ENCODE data around the gene CREBBP.

Gene CREBBP

DNA sequence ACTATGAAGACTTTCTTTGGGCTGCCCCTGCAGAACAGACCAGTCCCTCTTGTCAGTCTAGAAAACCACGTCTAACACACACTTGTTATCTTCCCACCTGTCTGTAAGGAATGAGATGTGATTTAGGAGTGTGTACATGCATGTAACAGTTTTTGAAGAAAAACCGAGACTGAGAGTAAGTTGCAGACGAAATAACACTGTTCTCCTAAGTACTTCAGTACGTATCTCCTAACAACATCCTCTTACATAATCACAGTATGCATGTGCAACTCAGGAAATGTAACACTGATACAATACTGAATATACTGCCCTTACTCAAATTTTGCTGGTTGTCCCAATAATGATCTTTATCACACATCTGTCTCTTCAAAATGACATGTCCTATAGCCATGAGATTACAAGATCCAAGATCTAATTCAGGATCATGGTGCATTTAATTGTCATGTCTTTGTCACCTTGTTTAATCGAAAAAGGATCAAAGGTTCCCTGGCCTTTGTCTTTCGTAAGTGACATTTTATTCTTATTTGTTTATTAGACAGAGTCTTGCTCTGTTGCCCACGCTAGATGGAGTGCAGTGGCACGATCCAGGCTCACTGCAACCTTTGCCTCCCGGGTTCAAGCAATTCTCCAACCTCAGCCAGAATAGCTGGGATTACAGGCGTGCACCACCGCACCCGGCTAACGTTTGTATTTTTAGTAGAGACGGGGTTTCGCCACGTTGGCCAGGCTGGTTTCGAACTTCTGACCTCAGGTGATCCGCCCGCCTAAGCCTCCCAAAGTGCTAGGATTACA is 25.6 kb downstream of the CREBBP start:
- DNase-seq = no peak

DNA sequence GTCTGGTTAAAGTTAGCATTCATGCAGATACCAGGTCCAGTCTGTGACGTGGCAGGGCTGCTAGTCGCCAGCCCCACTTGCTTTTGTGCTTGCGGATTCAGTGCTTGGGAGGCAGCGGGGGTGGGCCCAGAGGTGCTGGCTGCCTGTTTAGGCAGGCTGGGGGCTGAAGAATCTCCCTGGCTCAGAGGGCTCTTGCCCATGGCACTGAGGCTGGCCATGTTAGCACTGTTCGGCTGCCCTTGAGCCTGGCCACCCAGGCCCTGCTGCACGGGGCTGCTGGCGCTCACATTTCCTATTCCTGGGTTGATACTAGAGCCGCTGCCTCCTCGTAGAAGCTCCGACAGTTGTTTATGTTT is 30.0 kb downstream of the CREBBP start:
- DNase-seq = no peak

DNA sequence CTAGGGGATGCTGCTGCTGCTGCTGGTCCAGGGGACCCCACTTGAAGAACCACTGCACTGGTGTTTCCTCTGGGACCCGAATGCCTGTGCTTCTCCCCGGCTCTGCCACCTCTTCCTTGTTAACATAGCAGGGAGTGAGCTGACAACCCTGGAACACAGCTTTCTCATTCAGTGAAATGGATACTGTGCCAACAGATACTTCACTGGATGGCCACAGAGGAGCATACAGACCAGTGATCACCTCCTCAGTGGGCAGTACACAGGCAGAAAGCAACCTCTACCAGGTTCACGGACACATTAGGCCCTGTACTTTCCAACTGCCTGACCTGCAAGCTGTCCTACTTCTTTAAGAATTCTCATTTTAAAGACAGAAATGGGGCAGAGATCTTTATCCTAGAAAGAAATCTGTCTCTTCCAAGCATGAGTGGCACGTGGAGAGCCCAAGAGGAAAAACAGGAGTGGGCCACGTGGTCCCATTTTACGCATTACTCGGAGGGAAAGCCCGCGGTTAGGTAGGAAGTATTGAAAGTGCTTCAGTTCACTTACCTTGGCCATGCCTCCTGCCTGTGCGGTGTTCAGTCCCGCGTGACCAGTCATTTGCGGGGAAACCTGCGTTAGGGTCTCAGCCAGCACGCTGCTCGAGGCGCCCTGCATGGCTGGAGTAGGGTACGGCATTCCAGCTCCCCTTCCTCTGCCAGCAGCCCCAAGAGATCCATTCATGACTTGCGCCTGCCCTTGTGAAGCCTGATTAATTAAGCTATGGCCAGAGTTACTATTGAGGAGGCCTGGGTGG is 30.6 kb downstream of the CREBBP start:
- no peak for DNase-seq

DNA sequence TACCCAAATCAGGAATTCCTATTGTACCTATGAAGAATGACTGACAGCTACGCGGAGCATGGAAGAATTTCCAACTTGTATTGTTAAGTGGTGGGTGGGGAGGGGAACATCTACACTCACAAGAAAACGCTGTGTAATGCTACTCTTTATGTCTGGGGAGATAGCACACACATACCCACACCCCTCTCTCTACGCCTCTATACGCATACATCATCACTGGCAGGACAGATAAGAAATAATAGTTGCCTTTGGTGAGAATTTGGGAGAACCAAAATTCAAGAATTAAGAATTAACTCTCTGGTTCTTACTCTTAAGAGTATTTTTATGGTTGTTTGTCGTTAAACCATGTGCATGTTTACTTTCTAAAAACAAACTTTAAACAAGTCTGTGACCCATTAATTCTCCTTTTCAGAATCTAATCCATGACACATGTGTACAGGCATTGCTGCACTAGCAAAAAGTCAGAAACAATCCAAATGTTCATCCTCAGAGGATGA is 33.9 kb downstream of the CREBBP start:
- no peak for DNase-seq

DNA sequence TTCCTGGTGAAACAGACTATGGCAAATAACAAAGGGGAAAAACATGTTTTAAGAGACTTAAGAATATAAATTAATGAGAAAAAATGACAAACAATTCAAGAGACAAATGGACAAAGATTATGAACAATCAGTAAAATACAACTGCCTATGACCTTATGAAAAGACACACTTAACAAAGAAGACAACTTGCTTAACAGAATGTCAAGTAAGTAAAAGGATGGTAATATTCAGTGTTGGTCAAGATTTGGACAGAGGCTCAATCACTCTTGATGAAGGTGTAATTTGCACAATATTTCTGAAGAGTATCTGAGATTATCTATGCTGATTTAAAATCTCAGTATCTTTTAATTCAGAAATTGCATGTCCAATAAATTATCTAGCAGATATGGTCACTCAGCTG is 34.4 kb downstream of the CREBBP start:
- DNase-seq = no peak

DNA sequence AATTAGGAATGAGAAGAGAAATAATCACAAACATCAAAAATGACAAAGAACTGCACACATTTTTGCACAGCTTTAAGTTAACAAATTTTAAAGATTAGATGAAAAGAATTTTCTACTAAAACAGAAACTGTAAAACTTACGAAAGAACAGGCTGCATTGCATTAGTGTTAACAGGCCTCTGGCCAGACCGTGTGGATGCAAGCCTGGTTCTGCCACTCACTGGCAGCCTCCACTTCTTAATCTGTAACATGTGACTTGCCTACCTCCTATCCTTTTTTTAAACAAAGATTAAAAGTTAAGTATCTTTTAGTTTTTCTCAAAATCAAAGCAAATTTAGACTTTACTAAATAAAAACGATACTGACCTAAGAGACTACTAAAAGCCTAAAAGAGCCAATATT is 37.5 kb downstream of the CREBBP start:
- no peak for DNase-seq

DNA sequence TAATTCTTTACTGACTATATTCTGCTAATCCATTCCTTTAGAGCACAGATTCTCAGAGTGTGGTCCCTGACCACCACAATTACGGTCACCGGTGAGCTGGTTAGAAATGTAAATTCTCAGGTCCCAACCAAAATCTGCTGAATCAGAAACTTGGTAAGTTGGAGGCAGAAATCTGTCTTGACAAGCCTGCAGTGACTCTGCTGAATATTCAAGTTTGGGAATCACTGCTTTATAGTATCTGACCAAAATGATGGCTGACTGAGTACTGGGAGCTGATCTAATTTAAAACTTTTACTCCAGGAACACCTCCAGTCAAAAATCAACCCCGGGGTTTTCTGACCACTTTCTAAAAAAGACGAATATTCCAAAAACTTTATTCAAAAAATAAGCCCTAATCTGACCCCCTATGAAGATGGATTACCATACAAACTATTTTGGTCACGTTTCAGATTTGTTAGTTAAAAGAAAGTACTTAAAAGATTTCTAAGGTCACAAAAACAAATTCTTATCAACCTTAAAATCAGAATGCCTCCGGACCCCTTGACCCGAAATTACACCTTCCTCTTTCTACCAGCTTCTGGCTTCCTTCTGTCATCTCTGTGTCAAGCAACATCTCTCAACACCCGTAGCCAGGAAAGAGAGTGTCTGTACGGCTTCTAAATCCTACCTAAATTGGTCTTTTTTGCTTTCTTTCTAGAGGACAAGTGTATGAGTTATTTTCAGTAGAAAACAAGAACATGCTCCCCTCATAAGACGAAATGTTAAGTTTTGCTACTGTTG is 38.6 kb downstream of the CREBBP start:
- DNase-seq = no peak

DNA sequence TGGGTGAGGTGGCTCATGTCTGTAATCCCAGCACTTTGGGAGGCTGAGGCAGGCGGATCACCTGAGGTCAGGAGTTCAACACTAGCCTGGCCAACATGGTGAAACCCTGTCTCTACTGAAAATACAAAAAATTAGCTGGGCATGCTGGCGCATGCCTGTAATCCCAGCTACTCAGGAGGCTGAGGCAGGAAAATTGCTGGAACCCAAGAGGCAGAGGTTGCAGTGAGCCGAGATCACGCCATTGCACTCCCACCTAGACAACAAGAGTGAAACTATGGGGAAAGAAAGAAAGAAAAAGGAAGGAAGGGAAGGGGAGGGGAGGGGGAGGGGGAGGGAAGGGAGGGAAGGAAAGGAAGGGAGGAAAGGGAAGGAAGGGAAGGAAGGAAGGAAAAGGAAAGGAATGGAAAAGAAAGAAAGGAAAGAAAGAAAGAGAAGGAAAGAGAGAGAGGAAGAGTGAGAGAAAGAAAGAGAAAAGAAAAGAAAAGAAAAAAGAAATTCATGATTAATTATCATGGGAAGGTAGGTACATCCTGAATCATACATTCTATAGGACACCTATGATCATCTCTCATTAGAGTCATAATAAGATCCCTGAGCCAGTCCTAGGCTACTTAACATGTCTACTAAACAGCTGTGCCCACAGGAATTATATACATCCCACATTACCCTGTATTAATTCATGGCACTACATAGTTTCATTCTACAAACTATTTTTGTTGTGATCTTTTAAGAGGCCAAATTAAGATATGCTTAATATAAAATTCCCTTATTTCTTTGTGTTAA is 40.9 kb downstream of the CREBBP start:
- DNase-seq = no peak

DNA sequence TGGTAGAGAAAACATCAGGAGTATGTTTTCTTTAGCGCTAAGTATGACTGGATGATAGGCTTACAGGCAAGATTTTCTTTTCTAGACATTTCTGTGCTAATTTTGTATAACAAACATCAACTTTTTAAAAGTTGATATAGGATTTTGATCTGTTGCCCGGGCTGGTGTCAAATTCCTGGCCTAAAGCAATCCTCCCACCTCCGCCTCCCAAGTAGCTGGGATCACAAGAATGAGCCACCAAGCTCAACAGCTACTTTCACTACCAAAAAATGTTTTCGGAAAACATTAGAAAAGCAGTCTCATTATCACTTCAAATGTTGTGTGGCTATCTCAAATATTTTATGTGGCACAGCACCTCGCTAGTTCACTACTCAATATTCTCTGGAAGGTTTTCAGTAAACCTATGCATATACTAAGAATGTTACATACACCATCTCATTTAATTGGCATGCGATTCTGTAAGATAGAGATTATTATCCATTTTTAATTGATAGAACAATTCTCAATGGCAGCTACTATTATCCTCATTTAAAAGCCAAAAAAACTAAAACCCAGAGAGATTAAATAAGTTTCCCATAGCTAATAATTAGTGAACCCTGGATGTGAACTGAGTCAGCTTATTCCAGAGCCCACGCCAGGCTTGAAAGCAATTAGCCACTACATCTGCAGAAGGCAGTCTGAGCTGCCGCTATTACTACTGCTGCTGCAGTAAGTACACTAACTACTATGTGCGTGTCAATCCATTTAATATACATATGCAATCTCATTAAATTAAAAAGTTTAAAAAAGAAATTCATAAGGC is 41.7 kb downstream of the CREBBP start:
- no peak for DNase-seq

DNA sequence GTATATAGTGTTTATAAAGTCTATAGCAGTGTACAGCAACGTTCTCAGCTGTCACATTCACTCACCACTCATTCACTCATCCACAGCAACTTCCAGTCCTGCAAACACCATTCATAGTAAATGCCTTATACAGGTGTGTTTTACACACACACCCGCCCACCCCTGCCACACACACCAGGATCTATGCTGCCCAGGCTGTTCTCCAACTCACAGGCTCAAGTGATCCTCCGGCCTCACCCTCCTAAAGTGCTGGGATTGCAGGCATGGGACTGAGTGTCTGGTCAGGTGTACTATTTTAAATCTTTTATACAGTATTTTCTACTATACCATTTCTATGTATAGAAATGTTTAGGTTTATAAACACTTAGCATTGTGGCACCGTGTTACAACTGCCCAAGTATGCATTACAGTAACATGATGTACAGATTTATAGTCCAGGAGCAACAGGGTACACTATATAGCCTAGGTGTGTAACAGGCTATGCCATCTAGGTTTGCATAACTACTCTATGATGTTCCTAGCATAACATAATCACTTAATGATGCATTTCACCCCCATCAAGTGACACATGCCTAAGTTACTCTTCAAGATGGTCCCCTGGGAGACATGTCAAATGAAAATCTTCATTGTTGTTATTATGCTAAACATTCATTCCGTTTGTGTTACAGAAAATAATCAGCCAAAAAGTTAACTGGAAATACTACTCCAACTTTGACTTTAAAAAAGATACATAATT is 42.5 kb downstream of the CREBBP start:
- DNase-seq = no peak

DNA sequence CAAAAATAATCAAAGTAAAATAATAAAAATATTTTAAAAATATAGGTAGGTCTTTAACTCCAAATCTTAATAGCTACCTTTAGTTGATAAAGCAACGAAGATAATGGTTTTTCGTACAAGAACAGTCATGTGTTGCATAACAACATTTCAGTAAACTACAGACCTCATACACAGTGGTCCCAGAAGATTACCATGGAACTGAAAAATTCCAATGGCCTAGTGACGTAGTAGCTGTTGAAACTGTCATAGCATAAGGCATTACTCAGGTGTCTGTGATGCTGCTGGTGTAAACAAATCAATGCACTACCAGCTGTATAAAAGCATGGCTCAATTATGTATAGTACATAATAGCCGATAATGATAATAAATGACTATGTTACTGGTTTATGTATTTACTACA is 43.9 kb downstream of the CREBBP start:
- no peak for DNase-seq

DNA sequence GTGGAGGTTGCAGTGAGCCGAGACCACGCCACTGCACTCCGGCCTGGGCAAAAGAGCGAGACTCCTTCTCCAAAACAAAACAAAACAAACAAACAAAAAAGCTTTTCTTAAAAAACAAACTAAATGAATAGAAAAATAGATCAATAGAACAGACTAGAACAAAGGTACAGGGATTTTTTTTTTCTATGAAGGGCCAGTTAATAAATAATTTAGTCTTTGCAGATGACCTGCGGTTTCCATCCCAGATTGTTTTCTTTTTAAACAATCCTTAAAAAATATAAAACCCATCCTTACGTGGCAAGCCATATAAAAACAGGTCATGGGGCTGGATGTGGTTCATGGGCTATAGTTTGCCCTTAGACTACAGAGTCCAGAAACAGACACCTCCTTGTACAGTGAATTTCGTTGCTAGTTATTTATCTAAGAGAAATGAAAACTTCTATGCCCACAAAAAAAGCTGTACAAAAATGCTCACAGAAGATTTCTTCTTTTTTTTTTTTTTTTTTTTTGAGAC is 45.4 kb downstream of the CREBBP start:
- DNase-seq = no peak

DNA sequence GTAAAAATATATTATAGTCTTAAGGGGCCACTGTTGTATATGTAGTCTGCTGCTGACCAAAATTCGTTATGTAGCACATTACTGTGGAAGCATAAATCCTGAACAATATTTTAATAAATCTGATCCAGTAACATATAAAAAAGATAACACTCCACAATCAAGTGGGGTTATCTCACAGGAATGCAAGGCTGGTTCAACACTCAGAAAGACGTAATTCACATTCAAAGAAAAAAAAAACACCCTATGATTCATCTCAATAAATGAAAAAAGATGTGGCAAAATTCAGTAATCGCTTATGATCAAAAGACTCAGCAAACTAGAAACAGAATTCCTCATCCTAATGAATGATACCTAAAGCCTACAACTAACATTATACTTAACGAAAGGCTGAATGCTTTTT is 47.8 kb downstream of the CREBBP start:
- no peak for DNase-seq

DNA sequence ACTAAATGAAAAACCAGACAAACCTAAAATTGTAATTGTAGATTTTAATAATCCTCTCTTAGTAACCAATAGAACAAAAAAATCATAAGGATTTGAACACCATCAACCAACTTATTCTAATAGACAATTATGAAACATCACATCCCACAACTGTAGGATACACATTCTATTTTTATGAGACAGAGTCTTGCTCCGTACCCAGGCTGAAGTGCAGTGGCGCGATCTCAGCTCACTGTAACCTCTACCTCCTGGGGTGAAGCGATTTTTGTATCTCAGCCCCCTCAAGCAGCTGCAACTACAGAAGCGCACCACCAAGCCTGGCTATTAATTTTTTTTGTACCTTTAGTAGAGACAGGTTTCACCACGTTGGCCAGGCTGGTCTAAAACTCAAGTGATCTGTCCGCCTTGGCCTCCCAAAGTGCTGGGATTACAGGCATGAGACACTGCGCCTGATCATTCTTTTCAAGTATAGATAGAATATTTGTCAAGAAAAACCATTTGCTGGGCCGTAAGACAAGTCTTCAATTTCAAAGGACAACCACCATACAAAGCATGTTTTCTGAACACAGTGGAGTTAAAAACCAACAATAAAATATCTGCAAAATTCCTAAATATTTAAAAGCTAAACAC is 49.8 kb downstream of the CREBBP start:
- DNase-seq = no peak

DNA sequence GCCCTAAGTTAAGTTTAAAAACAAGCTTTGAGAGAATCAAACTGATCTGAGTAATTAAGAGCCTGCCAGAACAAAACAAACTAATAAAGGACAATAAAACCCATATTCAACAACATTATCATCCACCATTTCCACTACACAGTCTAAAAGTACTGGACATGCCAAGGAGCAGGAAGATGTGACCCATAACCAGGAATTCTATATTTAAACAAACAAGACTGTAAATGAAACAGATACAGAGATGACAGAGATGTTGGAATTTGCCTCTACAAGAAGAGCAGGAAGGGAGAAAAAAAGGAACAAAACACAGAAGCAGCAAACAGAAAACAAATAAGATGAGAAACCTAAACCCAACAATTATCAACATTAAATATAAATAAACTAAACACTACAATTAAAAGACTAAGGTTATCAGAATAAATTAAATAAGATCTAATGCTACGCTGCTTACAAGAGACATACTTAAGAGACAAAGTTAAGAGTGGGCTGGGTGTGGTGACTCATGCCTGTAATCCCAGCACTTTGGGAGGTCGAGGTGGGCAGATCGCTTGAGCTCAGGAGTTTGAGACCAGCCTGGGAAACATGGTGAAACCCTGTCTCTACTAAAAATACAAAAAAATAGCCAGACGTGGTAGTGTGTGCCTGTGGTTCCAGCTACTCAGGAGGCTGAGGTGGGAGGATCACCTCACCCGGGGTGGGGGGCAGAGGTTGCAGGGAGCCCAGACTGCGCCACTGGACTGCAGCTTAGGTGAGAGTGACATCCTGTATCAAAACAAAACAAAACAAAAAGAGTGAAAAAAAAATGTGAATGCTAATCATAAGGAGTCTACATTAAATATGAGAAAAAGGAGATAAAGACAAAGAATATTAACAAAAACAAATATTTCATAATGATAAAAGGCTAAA is 50.6 kb downstream of the CREBBP start:
- no peak for DNase-seq

DNA sequence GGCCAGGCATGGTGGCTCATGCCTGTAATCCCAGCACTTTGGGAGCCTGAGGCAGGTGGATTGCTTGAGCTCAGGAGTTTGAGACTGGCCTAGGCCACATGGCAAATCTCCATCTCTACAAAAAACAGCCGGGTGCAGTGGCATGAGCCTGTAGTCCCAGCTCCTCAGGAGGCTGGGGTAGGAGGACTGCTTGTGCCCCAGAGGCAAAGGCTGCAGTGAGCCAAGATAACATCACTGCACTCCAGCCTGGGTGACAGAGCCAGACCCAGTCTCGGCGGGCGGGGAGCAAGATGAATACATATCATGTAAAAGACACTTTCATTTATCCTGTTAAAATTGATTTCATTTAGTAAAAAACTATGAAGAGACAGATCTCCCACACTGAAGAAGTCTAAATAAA is 54.6 kb downstream of the CREBBP start:
- DNase-seq = no peak

DNA sequence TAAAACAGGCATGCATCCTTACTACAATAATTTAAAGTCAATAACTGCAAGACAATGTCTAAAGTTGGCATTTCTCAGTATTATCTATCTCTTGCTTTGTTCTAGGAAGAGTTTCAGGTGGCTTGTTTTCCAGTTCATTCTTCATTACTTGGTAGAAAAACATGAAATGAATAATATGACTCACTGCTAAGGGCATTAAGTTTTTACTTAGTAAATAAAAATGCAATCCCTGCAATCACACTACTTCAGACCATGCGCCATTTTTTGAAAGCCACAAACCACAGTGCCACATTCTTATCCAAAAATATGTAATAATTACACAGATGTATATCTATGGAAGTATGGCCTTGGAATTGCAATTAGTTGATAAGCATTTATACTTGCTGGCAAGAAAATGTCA is 55.4 kb downstream of the CREBBP start:
- DNase-seq = no peak

DNA sequence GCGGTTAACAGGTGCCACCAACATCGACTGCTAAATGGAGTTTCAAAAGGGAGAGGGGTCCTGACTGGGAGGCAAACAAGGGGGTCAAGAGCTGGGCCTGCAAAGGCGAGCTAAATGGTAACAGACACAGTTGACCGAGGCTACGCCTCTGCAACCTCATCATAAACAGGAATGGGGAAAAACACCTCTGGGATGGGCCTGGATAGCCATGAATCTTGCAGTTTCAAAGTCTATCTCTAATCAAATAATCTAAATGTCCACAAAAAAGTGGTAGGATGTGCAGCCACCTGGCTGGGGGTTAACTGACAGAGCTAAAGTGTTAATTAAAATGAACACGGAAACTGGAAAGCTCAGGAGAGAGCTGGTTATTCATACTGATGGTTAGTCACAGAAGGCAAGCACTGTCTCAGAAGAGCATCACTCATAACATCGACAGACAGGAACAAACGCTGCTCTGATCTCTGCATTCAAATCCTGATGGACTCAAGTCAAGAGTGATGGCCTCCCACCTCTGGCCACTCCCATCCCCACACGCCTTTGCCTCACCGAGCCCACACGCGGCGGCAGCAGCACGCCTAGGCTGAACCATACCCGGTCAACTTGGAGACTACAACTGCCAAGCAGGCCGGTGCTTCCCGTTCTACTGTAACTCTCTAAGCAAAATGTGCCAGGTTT is 56.3 kb downstream of the CREBBP start:
- DNase-seq = no peak

DNA sequence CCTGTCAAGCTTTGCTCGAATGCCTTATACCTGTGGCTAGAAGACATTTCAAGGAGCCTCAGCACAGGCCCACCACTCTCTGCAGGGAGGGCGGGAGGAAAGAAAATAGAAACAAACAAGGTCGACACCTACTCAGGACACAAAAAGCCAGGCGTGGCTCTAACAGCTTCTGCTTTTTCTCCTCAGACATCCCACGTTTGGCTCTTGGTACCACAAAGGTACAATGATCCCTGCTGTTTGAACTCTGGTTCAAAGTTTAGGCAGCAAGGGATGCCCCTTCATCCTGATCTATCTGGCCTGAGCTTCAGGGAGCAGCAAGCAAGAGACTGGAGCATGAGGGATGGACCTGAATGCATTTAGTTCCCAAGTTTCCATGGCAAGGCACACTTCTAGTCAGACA is 57.1 kb downstream of the CREBBP start:
- no peak for DNase-seq
